Heart left ventricle (tissue), 13 donors: ENCODE results near the gene RNF26.

Experiments used
- POLR2A ChIP-seq, 2 donors: fragments of 450-650 bp; IDR thresholded peaks; one replicate each; pipeline ENCODE4 v1.6.1; 2017; ENCODE audit warnings: antibody characterized with exemption in 2 of 2, mild to moderate bottlenecking in 2 of 2, moderate library complexity in 2 of 2
- TF ChIP-seq, protein P1 (sequence below), 12 donors: fragments of 200-600 bp; sonication (generic) in 4 of 12; IDR thresholded peaks; one replicate each; pipeline versions ENCODE4 v1.5.0 to v1.8.0; 2018 to 2022; ENCODE audit warnings: antibody characterized with exemption in 12 of 12, mild to moderate bottlenecking in 5 of 12
- donor health status: ischemic (EF 13 %, LVEDD 7.1; RV severe dilation, severe dysfunction).
- donor health status: DM: no; HTN: yes; CAD: no.
- donor health status: DM: no; HTN: no; CAD: no.
- donor health status: ischemic (EF 25% LVEDD 6.9; RV normal size, moderate dysfunction).
- donor health status: ischemic (EF 25% LVEDD 5.7; RV mildly dilated, moderate dysfunction).
- donor health status: ischemic (EF 35%, LVEDD 5.7; RV mildly dilated, moderate dysfunction).
- donor health status: nonischemic (EF 11% LVEDD 7.7; RV severe dilation, severe dysfunction).
- donor health status: DM: yes; HTN: yes; CAD: no.
- donor health status: PGD.
- donor health status: ischemic (EF 29% LVEDD 5.4; RV normal size, mild dysfunction).
- donor health status: nonischemic (EF 23%, LVEDD 6.1; RV moderate dilation, normal function).

DNA sequence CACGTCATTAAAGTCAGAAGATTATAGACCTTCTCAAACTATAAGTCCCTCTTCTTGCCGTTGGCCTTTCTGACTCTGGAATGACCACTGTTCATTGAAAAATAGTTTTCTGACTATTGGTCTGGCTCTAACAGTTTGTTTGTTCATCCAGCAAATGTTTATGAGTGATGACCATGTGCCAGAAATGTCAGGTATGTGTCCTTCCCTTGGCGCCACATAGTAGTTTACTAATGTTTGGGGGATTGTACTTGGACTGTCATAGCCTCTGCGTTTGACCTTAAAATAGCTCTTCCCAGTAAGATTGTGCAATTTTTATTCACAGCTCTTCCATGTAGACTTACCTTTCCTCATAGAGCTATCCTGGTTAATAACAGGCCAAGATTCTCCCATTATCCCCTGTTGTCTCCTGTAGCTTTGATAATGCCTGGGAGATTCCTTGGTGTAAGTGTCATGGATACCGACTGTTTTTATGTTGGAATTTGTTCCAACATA lies 31.1 kb upstream of the RNF26 start:
- no peak for TF ChIP-seq POLR2A (IDR thresholded peaks at IDR 0.05)
- TF ChIP-seq, protein P1, sequence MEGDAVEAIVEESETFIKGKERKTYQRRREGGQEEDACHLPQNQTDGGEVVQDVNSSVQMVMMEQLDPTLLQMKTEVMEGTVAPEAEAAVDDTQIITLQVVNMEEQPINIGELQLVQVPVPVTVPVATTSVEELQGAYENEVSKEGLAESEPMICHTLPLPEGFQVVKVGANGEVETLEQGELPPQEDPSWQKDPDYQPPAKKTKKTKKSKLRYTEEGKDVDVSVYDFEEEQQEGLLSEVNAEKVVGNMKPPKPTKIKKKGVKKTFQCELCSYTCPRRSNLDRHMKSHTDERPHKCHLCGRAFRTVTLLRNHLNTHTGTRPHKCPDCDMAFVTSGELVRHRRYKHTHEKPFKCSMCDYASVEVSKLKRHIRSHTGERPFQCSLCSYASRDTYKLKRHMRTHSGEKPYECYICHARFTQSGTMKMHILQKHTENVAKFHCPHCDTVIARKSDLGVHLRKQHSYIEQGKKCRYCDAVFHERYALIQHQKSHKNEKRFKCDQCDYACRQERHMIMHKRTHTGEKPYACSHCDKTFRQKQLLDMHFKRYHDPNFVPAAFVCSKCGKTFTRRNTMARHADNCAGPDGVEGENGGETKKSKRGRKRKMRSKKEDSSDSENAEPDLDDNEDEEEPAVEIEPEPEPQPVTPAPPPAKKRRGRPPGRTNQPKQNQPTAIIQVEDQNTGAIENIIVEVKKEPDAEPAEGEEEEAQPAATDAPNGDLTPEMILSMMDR (IDR thresholded peaks at IDR 0.05), result no peak
